PC-3 (cell line): ENCODE measurements around the gene MAGEA9. TPM values are rescaled to one million over a fixed set of nuclear protein-coding genes. Genes with fewer than 3 reads are reported as not detected.
"Not testable (repeated sequence)": the region's sequence is repeated elsewhere in the genome, so short reads cannot be mapped to it uniquely, and the experiment has no call there.

Experiments used
- ATAC-seq: fragments of 200-7000 bp; cut with Tn5 transposase; 2 replicates; pipeline ENCODE4 v1.9.1; 2020; ENCODE audit warnings: mild to moderate bottlenecking, moderate library complexity
- BruUV-seq: library from RNA; stranded (reverse); fragments of 400-500 nt; replicated peaks from 2 replicates; lab custom pipeline; 2021; lab: Mats Ljungman, UMichigan
- CTCF ChIA-PET: fragments of 300-600 bp; sonication (Branson Sonifier 250); formaldehyde crosslinking; loops from one replicate; lab custom pipeline; 2022; ENCODE audit warnings: antibody characterized with exemption; lab: Charles Lee
- POLR2A ChIA-PET: fragments of 300-600 bp; sonication (Branson Sonifier 250); formaldehyde crosslinking; loops from one replicate; lab custom pipeline; 2022; ENCODE audit warnings: antibody characterized with exemption; ENCODE audit not compliant: unreplicated experiment; lab: Charles Lee
- DNase-seq: peaks from one replicate; pipeline ENCODE4 v3.0.0-alpha.2; 2015
- H2AFZ ChIP-seq: fragments of 300-600 bp; sonication (generic); 2 replicates; pipeline ENCODE4 v1.6.0; 2016; ENCODE audit warnings: antibody characterized with exemption, low read length
- H3F3A ChIP-seq: fragments of 300-600 bp; sonication (generic); one replicate; pipeline ENCODE4 v1.6.0; 2017; ENCODE audit warnings: antibody characterized with exemption, low read length, control low read depth, mild to moderate bottlenecking; ENCODE audit not compliant: unreplicated experiment
- H3K27ac ChIP-seq: fragments of 300-600 bp; sonication (generic); 2 replicates; pipeline ENCODE4 v1.5.1; 2016; ENCODE audit warnings: mild to moderate bottlenecking, low read length
- H3K27me3 ChIP-seq: fragments of 300-600 bp; sonication (generic); 2 replicates; pipeline ENCODE4 v1.6.1; 2016; ENCODE audit warnings: low read length, mixed read lengths
- H3K36me3 ChIP-seq: fragments of 300-600 bp; sonication (generic); 2 replicates; pipeline ENCODE4 v1.6.1; 2016; ENCODE audit warnings: low read depth, mixed run types, low read length, mixed read lengths
- H3K4me1 ChIP-seq: fragments of 300-600 bp; sonication (generic); 2 replicates; pipeline ENCODE4 v1.5.1; 2016; ENCODE audit warnings: low read length; ENCODE audit not compliant: insufficient read depth
- H3K4me2 ChIP-seq: fragments of 300-600 bp; sonication (generic); 2 replicates; pipeline ENCODE4 v1.6.0; 2016; ENCODE audit warnings: low read length
- H3K4me3 ChIP-seq: fragments of 300-600 bp; sonication (generic); 2 replicates; pipeline ENCODE4 v1.5.1; 2016; ENCODE audit warnings: mild to moderate bottlenecking, low read length, mixed read lengths
- H3K79me2 ChIP-seq: fragments of 300-600 bp; sonication (generic); 2 replicates; pipeline ENCODE4 v1.6.1; 2017; ENCODE audit warnings: low read length, mixed read lengths
- H3K9ac ChIP-seq: fragments of 300-600 bp; sonication (generic); 2 replicates; pipeline ENCODE4 v1.6.0; 2016; ENCODE audit warnings: mild to moderate bottlenecking, low read length
- H3K9me2 ChIP-seq: fragments of 300-600 bp; sonication (generic); replicated peaks from 2 replicates; pipeline ENCODE4 v1.6.1; 2016; ENCODE audit warnings: mixed run types, low read length, mixed read lengths
- H3K9me3 ChIP-seq: fragments of 300-600 bp; sonication (generic); 2 replicates; pipeline ENCODE4 v1.6.1; 2016; ENCODE audit warnings: low read length, mixed read lengths
- H4K20me1 ChIP-seq: fragments of 300-600 bp; sonication (generic); 2 replicates; pipeline ENCODE4 v1.6.1; 2016; ENCODE audit warnings: low read length, mixed read lengths
- EZH2 ChIP-seq: fragments of 300-600 bp; sonication (generic); IDR thresholded peaks from one replicate; pipeline ENCODE4 v1.6.1; 2017; ENCODE audit warnings: antibody characterized with exemption, mild to moderate bottlenecking, low read length; ENCODE audit not compliant: unreplicated experiment
- EZH2phosphoT487 ChIP-seq: fragments of 300-600 bp; sonication (generic); IDR thresholded peaks from 2 replicates; pipeline ENCODE4 v1.6.1; 2018; ENCODE audit warnings: mild to moderate bottlenecking, antibody characterized with exemption, low read length, borderline replicate concordance
- intact Hi-C: fragments of 100-400 bp; cut with micrococcal nuclease; formaldehyde crosslinking; loops from 2 replicates; pipeline ENCODE4 v1.9.0; 2023
- total RNA-seq: library from RNA; depleted of rRNA; stranded (reverse); fragments of >200 nt; gene quantifications from 2 replicates; pipeline ENCODE4 v1.2.3, GENCODE V29; 2014
- TF ChIP-seq, protein P1 (sequence below): fragments of 300-600 bp; sonication (generic); conservative IDR thresholded peaks from 2 replicates; pipeline ENCODE4 v1.5.1; 2017; ENCODE audit warnings: antibody characterized with exemption, low read depth, mild to moderate bottlenecking, low read length

MAGEA9 gene
- total RNA-seq, 1 experiment from 2014 or later, result not detected

DNA sequence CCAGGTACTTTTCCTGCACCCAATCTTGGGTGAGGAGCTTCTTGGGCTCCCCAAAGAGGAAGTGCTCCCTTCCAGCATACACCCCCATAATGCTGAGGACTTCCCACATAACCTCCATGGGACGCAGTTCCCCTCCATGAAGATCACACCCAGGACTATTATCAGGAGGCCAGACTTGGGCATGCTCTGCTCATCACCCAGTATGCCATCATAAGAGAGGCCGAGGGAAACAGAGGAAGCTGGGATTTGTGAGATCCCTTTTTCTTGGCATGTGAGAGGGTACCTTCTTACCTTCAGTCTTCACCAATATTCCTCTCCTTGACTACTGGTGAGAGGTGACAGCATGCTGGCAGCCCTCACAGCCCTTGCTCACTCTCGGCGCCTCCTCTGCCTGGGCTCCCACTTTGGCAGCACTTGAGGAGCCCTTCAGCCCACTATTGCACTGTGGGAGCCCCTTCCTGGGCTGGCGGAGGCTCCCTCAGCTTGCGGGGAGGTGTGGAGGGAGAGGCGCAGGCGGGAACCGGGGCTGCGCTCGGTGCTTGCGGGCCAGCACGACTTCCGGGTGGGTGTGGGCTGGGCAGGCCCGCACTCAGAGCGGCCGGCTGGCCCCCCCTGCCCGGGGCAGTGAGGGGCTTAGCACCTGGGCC lies 23.5 kb upstream of the MAGEA9 start:
- CTCF ChIA-PET, result no interaction called here
- POLR2A ChIA-PET, result no interaction called here
- Histone ChIP-seq H4K20me1 (no peaks in the 10 kb centered on the region), H3K27me3 (peaks cover 13% of the 10 kb centered on the region; the same call in 1 of the 2 replicates), H3F3A (no peaks in the 10 kb centered on the region), H3K9ac (no peak overlapping the region), H3K4me1 (no peaks in the 10 kb centered on the region), H3K9me3 (no peaks in the 10 kb centered on the region), H3K36me3 (no peaks in the 10 kb centered on the region), H3K27ac (no peak overlapping the region), H2AFZ (no peak overlapping the region), H3K9me2 (no peaks in the 10 kb centered on the region), H3K79me2 (no peaks in the 10 kb centered on the region), H3K4me3 (no peak overlapping the region), H3K4me2 (no peak overlapping the region)
- TF ChIP-seq EZH2phosphoT487 (no peak), EZH2 (no peak)
- TF ChIP-seq, protein P1, sequence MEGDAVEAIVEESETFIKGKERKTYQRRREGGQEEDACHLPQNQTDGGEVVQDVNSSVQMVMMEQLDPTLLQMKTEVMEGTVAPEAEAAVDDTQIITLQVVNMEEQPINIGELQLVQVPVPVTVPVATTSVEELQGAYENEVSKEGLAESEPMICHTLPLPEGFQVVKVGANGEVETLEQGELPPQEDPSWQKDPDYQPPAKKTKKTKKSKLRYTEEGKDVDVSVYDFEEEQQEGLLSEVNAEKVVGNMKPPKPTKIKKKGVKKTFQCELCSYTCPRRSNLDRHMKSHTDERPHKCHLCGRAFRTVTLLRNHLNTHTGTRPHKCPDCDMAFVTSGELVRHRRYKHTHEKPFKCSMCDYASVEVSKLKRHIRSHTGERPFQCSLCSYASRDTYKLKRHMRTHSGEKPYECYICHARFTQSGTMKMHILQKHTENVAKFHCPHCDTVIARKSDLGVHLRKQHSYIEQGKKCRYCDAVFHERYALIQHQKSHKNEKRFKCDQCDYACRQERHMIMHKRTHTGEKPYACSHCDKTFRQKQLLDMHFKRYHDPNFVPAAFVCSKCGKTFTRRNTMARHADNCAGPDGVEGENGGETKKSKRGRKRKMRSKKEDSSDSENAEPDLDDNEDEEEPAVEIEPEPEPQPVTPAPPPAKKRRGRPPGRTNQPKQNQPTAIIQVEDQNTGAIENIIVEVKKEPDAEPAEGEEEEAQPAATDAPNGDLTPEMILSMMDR, result no peak
- ATAC-seq (no peak), DNase-seq (no peak)
- intact Hi-C loops, result no loop called here
- no TSS peak for BruUV-seq

DNA sequence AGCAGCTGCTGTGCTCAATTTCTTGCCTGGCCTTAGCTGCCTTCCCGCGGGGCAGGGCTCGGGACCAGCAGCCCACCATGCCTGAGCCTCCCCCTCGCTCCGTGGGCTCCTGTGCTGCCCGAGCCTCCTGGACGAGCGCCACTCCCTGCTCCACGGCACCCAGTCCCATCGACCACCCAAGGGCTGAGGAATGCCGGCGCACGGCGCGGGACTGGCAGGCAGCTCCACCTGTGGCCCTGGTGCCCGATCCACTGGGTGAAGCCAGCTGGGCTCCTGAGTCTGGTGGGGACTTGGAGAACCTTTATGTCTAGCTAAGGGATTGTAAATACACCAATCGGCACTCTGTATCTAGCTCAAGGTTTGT lies 23.0 kb upstream of the MAGEA9 start:
- H3F3A ChIP-seq, H3K9me3 ChIP-seq, POLR2A ChIA-PET, H3K4me3 ChIP-seq, H3K79me2 ChIP-seq, H3K4me2 ChIP-seq, H3K36me3 ChIP-seq, ATAC-seq, H3K27ac ChIP-seq, BruUV-seq, H3K4me1 ChIP-seq, DNase-seq, H4K20me1 ChIP-seq, H3K9me2 ChIP-seq, H2AFZ ChIP-seq, H3K9ac ChIP-seq, CTCF ChIA-PET, intact Hi-C loops: not testable (repeated sequence)
- peaks cover 13% of the 10 kb centered on the region; the same call in 1 of the 2 replicates for H3K27me3 ChIP-seq

GRCh38 chrX:149759824-149760223 lies 21.9 kb upstream of the MAGEA9 start:
- no peaks in the 10 kb centered on the region for H3K9me3 ChIP-seq
- H4K20me1 ChIP-seq, result no peaks in the 10 kb centered on the region
- no peak for DNase-seq
- ChIA-PET POLR2A (no interaction called here), CTCF (no interaction called here)
- H3K79me2 ChIP-seq, result no peaks in the 10 kb centered on the region
- H3K9ac ChIP-seq, result no peak overlapping the region
- no peak for ATAC-seq
- H3K36me3 ChIP-seq, result no peaks in the 10 kb centered on the region
- H3K9me2 ChIP-seq, result no peaks in the 10 kb centered on the region
- no peak overlapping the region for H3K4me2 ChIP-seq
- H3K4me3 ChIP-seq, result no peak overlapping the region
- no TSS peak for BruUV-seq
- TF ChIP-seq, protein P1, result no peak
- TF ChIP-seq EZH2 (no peak), EZH2phosphoT487 (no peak)
- no peak overlapping the region for H2AFZ ChIP-seq
- no peaks in the 10 kb centered on the region for H3F3A ChIP-seq
- no peak overlapping the region for H3K27ac ChIP-seq
- intact Hi-C loops, result no loop called here
- peaks cover 8% of the 10 kb centered on the region; the same call in 1 of the 2 replicates for H3K27me3 ChIP-seq
- no peaks in the 10 kb centered on the region for H3K4me1 ChIP-seq
